HG03196 (cell line): Measurements from ENCODE around the gene RBM15B.
"Not testable (repeated sequence)": the region's sequence is repeated elsewhere in the genome, so short reads cannot be mapped to it uniquely, and the experiment has no call there.

Experiments
- ATAC-seq: cut with Tn5 transposase; IDR thresholded peaks from one replicate; pipeline ENCODE4 v1.9.1; 2021; ENCODE audit not compliant: unreplicated experiment

Gene RBM15B

GRCh38 chr3:51378065-51378464, 13.0 kb upstream of the RBM15B start:
- no peak for ATAC-seq

- ATAC-seq = no peak
Observed at GRCh38 chr3:51378726-51379125, 12.4 kb upstream of the RBM15B start.

GRCh38 chr3:51379301-51379700, 11.8 kb upstream of the RBM15B start:
- ATAC-seq = no peak

DNA sequence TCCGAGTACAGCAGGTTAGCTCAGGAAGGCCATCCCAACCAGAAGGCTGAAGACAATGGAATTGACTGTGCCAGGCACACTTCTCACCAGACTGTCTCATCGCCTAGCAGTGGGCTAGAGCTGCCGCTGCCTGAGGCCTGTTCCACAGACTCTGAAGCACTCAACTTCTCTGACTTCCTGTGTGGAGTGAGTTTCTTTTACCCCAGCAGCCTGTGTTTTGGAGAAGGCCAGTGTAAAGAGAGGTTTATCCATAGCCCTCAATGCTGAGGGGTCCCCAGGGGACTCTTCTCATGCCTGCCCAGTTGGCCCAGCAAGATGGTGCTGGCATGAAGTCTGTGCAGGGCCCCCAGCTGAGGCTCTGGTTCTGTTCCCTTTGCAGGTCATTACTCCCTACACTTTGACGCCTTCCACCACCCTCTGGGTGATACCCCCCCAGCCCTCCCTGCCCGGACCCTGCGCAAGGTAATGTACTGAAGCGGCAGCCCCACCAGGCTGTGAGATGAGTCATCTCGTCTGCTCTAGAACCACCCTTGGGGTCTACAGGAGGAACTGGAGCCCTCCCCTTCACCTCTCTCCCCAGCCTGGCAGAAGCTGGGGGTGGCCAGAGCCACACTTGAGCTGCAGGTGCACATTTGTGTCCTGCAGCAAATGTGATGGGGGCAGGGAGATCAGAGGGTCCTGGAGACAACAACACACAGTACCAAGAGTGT, 11.2 kb upstream of the RBM15B start:
- no peak for ATAC-seq

GRCh38 chr3:51380601-51381332, 10.3 kb upstream of the RBM15B start:
- no peak for ATAC-seq

DNA sequence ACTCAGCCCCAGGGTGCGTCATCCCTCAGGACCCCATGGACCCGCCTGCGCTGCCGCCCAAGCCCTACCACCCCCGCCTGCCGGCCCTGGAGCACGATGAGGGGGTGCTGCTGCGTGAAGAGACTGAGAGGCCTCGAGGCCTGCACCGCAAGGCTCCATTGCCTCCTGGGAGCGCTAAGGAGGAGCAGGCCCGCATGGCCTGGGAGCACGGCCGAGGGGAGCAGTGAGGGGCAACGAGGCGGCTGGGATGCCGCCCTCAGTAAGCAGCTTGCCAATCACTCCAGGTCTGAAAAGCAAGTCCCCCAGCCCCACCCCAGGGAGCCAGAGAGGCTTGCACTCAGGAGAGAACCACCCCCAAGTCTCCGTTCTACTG, 9.8 kb upstream of the RBM15B start:
- no peak for ATAC-seq

- no peak for ATAC-seq
Observed at GRCh38 chr3:51382076-51382745, 8.9 kb upstream of the RBM15B start.

- ATAC-seq = no peak
Observed at GRCh38 chr3:51382947-51383578, 8.0 kb upstream of the RBM15B start.

- peak; percentile 14 for ATAC-seq
Observed at GRCh38 chr3:51384055-51384725, 6.9 kb upstream of the RBM15B start.

DNA sequence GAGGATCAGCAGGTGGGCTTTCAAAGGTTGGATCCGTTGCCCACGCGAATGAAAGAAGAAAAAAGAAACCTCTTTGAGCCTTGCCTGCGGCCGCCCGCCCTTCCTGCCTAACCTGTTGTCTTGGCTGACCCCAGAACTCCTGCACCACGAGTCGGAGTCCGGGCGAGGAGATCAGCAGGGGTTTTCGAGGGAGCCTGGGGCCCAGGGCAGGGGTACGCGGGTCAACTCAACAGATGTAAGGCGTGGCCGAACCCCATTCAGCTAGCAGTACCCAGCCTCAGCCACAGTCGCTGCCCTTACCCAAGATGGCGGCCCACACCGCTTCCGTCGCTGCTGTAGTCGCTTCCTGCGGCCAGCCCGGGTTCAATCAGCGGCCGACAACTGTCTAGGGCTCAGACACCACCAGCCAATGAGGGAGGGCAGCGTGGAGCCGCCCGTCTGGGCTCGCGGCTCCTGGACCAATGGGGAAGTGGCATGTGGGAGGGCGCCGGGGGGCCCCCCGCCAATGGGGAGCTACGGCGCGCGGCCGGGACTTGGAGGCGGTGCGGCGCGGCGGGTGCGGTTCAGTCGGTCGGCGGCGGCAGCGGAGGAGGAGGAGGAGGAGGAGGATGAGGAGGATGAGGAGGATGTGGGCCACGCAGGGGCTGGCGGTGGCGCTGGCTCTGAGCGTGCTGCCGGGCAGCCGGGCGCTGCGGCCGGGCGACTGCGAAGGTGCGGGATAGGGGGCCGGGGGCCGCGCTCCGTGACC, 6.2 kb upstream of the RBM15B start, which contains the start of gene MANF:
MANF (plus strand) TSS at position 566 of the 748 bp plus-strand sequence; CDS start at position 618, 52 bp downstream.
- ATAC-seq = peak; percentile 92

DNA sequence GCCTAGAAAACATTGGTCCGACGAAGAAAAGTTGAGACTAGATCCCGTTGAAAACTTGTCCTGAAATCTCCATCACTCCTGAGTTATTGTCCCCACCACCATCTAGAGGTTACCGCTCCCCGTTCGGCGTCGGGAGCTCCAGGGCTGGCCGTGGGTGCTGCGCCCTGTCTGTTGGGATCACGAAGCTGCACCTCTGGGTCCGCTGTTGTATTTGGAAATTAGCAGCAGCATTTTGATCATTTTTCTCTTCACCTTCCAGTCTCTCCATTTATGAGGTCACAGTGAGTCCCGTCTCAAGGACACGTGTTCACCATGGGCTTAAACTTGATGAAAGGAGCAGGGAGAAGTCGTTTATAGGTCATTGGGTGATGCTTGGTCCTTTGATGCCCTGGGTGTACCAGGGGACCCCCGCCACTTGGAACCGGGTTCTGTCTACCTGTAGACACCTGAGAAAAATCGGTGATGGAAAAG, 5.4 kb upstream of the RBM15B start:
- ATAC-seq = no peak

GRCh38 chr3:51386159-51386851, 4.8 kb upstream of the RBM15B start:
- no peak for ATAC-seq

GRCh38 chr3:51386852-51387229, 4.2 kb upstream of the RBM15B start:
- ATAC-seq = no peak

GRCh38 chr3:51387281-51387680, 3.8 kb upstream of the RBM15B start:
- ATAC-seq = not testable (repeated sequence)

GRCh38 chr3:51388286-51389029, 2.6 kb upstream of the RBM15B start:
- no peak for ATAC-seq

DNA sequence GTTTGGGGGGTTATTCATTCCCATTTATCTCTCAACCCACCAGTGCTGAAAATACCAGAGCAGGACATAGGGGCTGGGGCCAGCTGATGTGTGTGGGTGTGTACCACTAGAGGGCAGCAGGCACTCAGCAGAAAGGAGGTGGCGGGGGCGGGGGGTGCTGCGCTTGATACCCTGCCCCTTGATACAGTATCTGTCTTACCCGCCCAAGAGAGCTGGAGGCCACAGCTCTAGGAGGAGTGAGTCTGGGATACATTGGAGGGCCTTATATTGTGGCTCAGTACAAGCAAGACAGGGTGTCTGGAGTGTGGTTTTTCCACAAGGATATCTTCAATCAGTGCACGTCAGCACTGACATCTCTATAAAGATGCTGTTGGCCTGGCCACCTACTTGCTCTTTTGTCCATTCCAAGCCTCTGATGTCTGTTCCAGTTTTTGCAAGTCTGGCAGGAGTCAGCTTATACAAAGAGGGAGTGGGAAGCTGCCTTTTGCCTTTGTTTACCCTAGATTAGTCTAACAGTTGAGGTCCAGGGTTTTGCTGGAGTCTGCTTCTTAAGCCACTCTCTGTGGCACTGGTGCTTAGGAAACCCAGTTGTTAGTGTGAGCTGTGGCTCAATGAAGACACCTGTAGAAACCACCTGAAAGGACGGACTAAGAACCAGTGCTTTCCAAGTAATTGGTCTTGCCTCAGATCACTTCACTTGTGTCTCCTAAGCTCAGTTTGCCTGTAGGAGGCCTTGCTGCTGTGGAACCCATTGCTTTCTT, 1.5 kb upstream of the RBM15B start:
- no peak for ATAC-seq

DNA sequence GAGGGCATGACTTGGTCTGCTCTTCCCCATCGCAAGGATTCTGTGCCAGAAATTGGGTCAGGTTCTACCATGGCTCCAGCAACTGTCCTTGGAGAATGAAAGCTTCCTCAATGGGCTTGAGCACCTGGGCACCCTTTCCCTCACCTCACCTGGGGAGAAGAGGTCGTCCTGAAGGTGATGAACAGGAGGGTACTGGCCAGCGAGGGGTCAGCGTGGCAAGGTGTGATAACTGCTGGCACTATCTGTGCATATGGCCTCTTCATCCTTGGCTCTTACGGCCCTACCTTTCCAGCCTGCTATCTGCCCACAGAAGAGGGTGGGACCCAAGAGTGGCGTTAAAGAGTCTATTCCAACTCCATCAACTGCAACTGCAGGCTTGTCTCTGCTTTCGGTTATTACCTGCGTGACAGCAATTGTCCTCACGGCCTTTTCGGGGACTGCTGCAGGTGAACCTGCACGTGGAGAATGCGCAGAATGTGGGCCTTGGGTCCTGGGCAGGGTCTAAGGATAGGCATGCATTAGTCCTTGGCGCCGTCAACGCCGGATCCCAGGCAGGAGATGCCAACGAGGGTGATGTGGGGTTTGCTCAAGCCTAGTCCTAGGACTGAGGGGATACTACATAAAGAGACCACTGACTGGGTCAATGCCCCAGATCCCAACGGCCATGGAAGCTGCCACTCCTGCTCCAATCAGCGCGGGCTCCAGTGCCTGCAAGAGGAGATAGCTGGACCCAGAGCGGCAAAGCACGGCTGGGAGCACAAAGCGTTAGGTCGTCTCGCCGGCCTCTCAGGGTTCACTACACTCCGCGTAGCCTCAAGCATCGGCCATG, 625 bp upstream of the RBM15B start:
- ATAC-seq = peak; percentile 13
